ENCODE results near the gene GIN1. TPM values are rescaled to one million over a fixed set of nuclear protein-coding genes. Genes with fewer than 3 reads are reported as not detected.

Gene GIN1
- total RNA-seq, 2 donors from 2014 or later: 5.0 to 8.9 TPM

DNA sequence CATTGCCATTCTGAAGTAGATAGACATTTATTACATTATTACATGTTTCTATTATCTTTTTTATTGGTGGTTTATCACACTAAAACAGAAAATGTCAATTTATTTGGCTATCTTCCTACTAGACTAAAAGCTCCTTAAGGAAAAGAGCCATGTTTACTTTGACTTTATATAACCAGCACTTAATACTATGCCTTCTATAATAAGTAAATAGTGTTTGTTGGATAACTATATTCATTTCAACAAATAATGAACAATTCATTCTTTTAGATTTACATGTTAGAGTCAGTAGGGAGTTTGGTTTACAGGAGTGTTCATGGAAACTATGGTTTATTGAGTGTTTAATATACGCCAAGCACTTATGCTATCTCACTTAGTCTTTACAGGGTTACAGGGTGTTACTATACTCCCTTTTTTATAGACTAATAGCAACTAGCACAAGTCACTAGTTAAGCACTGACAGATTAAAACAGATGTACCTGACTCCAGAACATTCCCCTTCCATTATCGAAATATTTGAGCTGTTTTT, 7.4 kb upstream of the GIN1 start:
- Histone ChIP-seq H3K9me3 (no peaks in the 10 kb centered on the region), H3K27ac (no peak overlapping the region), H3K27me3 (no peaks in the 10 kb centered on the region), H3K36me3 (no peaks in the 10 kb centered on the region), H3K4me3 (no peak overlapping the region), H3K4me1 (no peaks in the 10 kb centered on the region)
- TF ChIP-seq, protein P1, sequence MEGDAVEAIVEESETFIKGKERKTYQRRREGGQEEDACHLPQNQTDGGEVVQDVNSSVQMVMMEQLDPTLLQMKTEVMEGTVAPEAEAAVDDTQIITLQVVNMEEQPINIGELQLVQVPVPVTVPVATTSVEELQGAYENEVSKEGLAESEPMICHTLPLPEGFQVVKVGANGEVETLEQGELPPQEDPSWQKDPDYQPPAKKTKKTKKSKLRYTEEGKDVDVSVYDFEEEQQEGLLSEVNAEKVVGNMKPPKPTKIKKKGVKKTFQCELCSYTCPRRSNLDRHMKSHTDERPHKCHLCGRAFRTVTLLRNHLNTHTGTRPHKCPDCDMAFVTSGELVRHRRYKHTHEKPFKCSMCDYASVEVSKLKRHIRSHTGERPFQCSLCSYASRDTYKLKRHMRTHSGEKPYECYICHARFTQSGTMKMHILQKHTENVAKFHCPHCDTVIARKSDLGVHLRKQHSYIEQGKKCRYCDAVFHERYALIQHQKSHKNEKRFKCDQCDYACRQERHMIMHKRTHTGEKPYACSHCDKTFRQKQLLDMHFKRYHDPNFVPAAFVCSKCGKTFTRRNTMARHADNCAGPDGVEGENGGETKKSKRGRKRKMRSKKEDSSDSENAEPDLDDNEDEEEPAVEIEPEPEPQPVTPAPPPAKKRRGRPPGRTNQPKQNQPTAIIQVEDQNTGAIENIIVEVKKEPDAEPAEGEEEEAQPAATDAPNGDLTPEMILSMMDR (IDR thresholded peaks at IDR 0.05): no peak
- no peak for DNase-seq (ENCODE audit: low spot score)

DNA sequence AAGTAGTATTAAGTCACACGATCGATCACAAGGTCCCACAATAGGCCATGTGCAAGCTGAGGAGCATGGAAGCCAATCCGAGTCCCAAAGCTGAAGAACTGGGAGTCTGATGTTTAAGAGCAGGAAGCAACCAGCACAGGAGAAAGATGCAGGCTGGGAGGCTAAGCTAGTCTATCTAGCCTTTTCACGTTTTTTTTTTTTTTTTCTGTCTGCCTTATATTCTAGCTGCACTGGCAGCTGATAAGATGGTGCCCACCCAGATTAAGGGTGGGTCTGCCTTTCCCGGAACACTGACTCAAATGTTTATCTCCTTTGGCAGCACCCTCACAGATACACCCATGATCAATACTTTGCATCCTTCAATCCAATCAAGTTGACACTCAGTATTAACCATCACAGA, 6.6 kb upstream of the GIN1 start:
- Histone ChIP-seq H3K9me3 (no peaks in the 10 kb centered on the region), H3K4me3 (no peak overlapping the region), H3K27ac (no peak overlapping the region), H3K27me3 (no peaks in the 10 kb centered on the region), H3K4me1 (peaks cover 0 to 7% of the 10 kb centered on the region in 2 donors), H3K36me3 (no peaks in the 10 kb centered on the region)
- no peak for DNase-seq (ENCODE audit: low spot score)
- TF ChIP-seq, protein P1 (IDR thresholded peaks at IDR 0.05): no peak

DNA sequence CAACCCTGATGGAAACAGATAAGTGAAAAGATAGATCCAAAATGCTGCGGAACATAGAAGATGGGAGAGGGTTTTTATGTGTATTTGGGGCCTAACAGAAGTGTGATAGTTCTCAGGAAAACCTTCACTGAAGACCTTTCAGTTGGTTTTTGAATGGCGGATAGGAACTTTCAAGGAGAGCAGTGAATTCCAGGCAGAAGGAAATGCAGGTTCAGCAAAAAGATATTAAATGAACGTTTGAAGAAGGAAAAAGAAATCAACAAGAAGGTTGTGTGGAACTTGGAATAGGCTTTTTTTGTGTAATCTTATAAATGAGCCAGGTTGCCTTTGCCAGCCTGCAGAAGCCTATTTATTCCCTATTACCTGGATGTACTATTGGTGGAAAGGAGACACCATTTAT, 2.3 kb upstream of the GIN1 start:
- Histone ChIP-seq H3K4me3 (no peak overlapping the region), H3K9me3 (no peaks in the 10 kb centered on the region), H3K27me3 (no peaks in the 10 kb centered on the region), H3K27ac (no peak overlapping the region), H3K4me1 (peaks cover 0 to 19% of the 10 kb centered on the region in 2 donors), H3K36me3 (no peaks in the 10 kb centered on the region)
- no peak for DNase-seq (ENCODE audit: low spot score)
- TF ChIP-seq, protein P1 (IDR thresholded peaks at IDR 0.05): no peak

DNA sequence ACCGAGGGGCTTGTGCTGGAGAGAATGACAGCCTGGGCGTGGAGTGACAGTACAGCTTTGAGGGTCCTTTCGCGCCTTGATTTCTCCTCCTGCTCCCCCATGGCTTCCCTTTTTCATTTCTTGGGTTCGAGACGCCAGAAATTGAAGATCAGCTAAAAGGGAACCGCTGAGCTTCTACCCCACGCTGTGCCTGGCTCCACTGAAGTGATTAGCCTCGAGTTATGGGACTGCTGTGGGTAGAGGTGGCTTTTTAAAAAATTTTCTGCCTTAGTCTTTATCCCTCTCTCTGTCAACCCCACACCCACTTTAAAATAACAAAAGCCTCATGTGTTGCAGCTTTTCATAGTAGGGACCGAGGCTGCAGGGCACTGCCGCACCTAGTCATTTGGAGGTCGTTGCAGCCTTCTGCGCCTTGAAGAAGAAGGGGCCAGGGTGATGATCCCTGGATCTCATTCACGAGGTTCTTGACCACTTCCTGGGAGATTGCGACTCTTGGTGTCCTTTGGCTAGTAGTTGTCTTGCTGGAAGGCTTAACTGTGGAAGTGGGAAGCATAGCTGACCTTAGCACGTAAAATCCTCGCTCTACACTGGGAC, 766 bp upstream of the GIN1 start:
- Histone ChIP-seq H3K36me3 (no peaks in the 10 kb centered on the region), H3K4me3 (peak overlapping the region; percentile 78 to 92), H3K27ac (peak overlapping the region; percentile 91 to 94), H3K4me1 (peaks cover 0 to 19% of the 10 kb centered on the region in 2 donors), H3K27me3 (no peaks in the 10 kb centered on the region), H3K9me3 (no peaks in the 10 kb centered on the region)
- DNase-seq (ENCODE audit: low spot score): no peak
- TF ChIP-seq, protein P1 (IDR thresholded peaks at IDR 0.05): no peak

DNA sequence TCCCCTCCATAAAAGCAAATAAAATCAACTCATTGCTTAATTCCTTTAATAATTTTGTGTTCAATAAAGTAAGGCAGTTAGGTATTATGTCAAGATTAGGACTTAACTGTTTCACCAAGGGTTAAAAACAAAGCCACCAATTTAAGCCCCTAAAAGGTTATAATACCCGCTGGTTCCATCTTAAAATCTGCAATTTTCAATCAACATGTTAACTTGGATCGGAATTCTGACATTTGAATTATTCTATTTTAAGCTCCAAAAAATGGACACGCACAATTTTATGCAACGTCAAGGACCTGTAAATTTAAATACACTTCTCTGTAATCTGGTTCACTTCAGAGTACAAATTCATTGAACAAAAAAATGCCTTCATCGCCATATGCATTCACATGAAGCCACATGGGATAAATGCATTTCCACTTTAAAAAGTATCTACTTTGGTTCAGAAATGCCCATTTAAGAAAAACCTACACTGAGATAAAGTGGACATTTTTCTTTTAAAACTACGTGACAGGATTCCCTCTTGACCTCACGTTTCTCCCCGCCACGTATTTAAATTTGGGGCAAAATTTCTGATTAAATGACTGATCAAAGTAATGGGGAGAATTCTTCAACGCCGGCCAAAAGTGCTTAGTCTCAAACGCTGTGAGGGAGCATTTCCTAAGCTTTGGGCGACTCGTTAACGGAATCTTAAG, 721 bp downstream of the GIN1 start:
- TF ChIP-seq, protein P1 (IDR thresholded peaks at IDR 0.05): no peak
- Histone ChIP-seq H3K4me1 (peaks cover 0 to 19% of the 10 kb centered on the region in 2 donors), H3K27ac (peak overlapping the region; percentile 91 to 94), H3K9me3 (no peaks in the 10 kb centered on the region), H3K27me3 (no peaks in the 10 kb centered on the region), H3K36me3 (no peaks in the 10 kb centered on the region), H3K4me3 (peak overlapping the region; percentile 78 to 92)
- DNase-seq (ENCODE audit: low spot score): no peak
